Measurements from ENCODE around the gene RMC1.
A peak's percentile ranks its signal among the peaks of the same experiment; 100 is the strongest.
"Not testable (repeated sequence)": the region's sequence is repeated elsewhere in the genome, so short reads cannot be mapped to it uniquely, and the experiment has no call there.

RMC1 gene

DNA sequence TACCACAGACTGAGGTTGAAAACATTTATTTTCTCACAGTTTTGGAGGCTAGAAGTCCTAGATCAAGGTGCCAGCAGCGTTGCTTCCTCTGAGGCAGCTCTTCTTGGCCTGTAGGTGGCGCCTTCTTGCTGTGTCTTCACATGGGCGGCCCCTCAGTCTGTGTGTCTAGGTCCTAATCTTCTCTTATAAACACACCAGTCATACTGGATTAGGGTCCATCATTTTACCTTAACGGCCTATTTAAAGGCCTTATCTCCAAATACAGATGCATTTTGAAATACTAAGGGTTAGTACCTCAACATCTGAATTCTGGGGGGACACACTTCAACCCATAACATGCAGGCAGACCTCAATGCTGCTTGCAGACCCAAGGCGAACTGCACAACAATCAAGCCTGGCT, 4.4 kb upstream of the RMC1 start:
- DNase-seq, result peak; percentile 73

DNA sequence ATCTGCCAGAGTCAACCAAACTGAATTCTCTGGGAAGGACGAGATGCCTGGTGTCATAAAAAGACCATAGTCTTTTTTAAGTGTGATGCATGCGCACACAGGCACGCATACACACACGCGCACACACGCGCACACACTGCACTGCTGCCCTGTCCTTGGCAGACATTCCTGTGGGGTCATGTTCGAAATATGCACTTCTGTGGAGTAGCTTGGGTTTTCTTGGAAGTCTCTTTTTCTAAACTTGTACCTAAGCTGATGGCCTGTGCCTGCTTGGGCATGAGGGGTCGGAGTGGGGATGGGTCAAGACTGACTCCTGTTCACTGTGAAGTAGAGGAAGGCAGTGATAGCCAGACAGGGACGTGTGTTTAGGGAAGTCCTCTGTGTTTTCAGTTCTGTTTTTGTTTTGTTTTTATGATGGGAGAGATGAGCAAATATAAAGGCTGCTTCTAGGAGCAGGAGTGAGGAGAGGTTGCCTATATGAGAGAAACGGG, 4.0 kb upstream of the RMC1 start:
- DNase-seq, result peak; percentile 45

DNA sequence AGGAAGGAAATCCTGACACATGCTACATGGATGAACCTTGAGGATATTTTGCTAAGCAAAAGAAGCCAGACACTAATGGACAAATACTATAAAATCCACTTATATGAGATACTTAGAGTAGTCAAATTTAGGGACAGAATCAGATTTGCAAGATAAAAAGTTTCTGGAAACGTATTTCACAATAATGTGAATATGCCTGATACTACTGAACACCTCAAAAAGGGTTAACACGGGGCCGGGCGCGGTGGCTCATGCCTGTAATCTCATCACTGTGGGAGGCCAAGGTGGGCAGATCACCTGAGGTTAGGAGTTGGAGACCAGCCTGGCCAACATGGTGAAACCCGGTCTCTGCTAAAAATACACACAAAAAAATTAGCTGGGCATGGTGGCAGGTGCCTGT, 1.7 kb upstream of the RMC1 start:
- DNase-seq, result no peak

DNA sequence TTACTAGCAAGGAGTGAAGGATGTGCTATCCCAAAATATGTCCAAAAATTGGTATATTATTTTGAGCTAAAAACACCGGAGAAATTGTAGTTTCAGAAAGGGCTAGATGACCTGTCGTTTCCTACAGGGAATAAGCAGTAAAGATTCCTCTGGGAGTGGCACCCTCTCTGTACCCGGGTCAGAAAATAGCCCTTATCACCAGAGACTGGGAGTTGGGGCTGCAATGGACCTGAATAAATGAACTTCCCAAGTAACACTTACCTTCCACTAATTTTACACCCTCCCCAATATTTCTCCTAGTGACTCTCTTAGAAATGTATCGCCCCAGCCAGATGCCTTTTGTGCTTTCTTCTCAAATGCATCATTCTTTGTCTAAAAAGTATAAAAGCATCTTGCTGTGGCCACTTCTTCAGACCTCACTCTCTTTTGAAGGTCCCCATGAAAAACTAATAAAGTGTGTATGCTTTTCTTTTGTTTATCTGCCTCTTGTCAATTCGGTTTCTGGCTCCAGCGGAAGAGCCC, 734 bp upstream of the RMC1 start:
- DNase-seq, result no peak

DNA sequence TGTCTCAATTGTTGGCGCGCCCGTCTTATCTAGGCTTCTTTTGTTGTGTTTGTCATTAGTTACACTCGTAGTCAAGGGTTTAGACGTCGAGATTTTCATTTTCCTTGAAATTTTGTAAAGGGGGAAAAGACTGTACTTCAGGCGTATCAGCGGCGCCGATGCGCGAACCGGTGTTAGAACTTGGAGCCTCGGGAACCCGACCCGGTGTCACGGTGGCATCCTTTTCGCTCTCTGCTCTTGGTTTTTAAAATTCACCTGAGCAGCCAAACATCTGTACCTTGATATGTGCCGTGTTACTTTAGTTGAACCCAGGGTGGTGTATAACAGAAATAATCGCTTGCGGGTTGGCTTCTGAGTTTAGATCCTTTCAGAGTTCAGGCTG, 643 bp downstream of the RMC1 start:
- DNase-seq, result no peak

DNA sequence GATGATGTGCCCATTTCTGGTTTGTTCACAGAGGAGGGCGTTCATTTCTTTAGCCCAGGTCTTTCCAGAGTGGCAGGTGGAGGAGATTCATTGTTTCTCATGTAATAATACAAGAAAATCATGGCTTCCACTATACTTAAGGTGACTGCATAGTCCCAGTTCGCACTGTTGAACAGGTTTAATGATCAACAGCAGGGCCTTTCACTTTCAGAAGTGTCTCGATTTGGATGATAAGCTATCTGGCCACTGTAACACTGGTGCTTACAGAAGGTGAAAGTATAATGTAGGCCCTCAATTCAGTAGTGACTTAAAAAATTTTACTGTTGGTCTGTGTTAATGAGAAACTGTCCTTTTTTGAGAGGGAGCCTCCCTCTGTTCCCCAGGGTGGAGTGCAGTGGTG, 1.4 kb downstream of the RMC1 start:
- DNase-seq, result no peak

DNA sequence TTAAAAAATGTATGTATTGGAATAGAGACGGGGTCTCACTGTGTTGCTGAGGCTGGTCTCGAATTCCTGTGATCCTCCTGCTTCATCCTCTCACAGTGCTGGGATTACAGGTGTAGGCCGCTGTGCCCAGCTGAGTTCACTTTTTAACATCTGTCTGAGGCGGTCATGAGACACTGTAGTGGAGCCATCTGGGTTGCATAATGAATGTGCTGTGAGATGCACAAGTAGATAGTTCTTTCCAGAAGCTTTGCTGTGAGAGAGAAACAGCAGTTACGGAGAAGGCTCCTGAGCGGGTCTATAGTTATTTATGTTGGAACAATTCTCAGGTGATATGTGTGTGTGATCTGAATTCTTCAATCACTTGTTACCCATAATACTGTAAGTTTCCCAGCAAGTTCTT, 3.1 kb downstream of the RMC1 start:
- no peak for DNase-seq

DNA sequence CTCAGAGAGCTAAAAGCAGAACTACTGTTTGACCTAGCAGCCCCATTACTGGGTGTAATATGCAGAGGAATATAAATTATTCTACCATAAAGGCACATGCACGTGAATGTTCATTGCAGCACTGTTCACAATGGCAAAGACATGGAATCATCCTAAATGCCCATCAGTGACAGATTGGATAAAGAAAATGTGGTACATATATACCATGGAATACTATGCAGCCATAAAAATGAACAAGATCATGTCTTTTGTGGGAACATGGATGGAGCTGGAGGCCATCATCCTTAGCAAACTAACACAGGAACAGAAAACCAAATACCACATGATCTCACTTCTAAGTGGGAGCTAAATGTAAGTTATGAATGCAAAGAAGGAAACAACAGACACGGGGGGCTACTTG, 7.6 kb downstream of the RMC1 start:
- DNase-seq, result not testable (repeated sequence)

DNA sequence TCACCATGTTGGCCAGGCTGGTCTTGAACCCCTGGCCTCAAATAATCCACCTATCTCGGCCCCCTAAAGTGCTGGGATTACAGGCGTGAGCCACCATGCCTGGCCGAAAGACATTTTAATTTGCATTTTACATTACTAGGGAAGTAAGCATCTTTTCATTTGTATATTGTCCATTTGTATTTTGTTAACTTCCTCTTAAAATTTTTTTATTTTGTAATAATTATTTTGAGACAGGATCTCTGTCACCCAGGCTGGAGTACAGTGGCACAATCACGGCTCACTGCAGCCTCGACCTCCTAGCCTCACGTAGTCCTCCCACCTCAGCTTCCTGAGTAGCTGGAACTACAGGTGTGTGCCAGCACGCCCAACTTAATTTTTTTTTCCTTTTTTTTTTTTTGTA, 8.9 kb downstream of the RMC1 start:
- DNase-seq, result not testable (repeated sequence)

DNA sequence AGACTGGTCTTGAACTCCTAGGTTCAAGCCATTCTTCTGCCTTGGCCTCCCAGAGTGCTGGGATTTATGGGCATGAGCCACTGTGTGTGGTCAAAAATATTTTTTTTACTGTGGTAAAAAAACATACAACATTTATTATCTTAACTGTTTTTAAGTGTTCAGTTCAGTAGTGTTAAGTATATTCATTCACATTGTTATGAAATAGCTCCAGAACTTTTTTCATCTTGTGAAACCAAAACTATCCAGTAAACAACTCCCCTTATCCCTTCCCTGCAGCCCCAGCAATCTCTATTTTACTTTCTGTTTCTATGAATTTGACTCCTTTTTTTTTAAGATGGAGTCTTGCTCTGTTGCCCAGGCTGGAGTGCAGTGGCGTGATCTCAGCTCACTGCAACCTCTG, 9.3 kb downstream of the RMC1 start:
- DNase-seq, result no peak

DNA sequence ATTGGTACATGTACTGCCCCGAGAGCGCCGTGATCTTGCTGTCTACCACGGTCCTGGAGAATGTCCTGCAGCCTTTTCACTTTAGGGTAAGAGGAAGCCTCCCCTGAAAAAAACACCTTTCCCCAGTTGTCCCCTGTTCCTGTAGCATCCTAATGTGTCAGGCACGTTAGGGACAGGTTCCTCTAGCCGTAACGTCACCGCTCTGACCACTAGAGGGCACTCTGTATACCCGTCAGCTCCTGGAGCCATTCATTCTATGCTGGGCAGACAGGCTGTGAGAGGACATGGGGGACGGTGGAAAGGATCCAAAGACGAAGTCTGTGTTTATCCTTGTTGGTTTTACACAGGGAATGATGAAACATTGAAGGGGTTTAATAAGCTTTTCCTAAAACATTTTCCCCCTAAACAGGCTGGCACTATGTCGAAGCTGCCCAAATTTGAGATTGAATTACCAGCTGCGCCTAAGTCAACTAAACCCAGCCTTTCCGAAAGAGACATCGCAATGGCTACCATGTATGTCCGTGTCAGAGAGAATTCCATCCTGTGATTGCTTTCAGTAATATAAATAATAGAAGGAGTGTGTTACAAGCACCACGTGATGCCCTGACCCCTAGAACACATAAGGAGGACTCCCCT, 12.7 kb downstream of the RMC1 start:
- peak; percentile 77 for DNase-seq

DNA sequence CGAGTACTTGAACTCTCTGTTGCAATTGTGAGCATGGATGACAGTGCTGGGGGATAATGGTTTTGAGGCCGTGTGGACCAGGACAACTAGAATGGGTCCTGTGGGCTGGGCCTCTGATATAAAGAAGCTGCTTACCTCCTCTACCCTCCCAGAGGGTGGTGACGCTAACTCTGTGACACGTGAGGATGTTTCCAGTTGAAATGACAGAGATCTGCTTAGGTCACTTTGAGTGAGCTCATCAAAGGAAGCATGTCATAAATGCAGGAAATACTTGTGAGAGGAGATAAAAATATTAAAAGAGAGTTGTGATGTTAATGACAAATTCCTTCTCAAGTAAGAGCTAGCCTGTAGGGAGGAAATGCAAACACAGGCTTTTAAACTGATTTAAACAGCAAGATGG, 16.4 kb downstream of the RMC1 start:
- peak; percentile 35 for DNase-seq

DNA sequence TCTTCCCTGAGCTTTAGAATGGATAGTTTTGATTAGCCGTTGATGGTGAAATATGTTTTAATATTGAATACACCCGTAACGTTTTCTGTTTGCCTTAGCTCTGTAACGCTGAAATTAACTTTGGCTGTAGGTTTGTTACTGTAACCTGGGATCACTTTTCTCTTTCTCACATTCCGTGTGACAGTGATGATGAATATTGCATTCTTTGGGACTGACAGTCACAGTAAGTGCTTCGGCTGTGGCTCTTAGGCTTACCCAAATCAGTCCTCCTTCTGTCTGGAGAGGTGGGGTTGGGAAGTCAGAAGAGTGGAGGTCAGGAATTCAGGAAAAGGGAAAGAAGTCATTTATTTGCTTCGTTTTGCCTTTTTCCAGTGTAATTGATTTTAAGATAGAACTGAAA, 18.0 kb downstream of the RMC1 start:
- peak; percentile 44 for DNase-seq

DNA sequence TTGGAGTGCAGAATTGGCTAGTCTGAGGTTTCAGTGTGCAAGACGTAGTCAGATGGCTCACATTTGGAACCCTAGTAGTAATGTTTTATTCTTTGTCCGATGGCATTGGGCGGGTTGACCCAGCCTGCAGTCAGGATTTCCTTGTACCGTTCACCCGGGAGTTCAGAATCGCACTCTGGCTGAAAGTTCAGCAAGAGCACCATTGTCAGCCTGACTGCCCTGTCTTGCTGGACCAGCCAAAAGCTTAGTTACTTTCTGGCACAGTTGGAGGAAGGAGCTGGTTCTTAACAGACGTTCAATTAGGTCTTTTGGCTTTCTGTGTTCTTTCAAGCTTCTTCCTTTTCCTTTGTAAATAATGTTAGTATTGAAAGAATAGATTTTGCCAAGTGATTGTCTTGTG, 18.6 kb downstream of the RMC1 start:
- DNase-seq, result no peak

DNA sequence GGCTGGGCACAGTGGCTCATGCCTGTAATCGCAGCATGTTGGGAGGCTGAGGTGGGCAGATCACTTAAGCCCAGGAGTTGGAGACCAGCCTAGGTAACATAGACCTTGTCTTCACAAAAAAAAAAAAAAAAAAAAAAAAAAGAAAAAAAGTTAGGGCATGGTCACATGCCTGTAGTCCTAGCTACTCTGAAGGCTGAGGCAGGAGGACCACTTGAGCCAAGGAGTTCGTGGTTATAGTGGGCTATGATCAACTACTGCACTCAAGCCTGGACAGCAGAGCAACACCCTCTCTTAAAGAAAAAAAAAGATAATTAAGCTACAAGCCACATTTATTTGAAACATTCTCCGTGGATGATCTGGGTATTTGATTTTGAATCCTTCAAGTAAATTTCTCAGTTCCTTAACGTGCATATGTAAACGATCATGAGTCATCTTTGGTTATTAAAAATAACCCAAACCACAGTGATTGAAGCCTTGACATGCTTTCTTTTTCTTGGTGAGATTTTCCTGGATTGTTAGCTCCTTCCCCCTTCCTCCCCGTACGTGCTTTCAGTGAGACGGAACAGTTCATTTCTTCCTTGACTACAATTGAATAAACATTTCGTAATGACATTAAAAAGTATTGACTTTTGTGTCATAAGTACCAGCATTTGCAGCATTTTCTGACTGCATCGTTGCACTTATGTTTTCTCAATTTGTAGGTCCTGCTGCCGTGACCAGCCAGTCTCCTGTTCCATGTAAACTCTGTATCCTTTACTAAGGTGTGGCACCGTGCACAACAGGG, 20.3 kb downstream of the RMC1 start:
- peak; percentile 89 for DNase-seq

DNA sequence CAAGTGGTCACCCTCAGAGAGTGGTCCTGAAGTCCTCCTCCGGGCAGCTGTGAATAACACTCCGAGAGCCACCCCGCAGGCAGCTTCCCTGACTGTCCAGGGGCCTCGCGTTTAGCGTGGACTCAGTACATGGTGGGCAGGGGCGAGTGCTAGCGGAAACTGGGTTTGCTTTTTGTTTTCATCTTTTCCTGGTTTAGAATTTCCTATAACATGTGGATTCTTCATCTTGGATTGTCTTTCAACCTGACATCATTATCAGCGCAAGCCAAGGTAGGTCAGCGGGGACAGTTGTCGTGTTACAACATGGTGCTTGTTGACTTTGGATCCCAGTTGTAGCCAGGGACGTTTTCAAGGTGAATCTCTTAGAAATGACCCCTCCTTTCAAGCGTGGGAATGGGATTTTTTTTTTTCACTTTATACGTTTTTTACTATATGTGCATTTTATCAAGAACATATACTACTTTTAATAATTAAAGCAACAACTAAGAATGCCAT, 20.9 kb downstream of the RMC1 start:
- no peak for DNase-seq

DNA sequence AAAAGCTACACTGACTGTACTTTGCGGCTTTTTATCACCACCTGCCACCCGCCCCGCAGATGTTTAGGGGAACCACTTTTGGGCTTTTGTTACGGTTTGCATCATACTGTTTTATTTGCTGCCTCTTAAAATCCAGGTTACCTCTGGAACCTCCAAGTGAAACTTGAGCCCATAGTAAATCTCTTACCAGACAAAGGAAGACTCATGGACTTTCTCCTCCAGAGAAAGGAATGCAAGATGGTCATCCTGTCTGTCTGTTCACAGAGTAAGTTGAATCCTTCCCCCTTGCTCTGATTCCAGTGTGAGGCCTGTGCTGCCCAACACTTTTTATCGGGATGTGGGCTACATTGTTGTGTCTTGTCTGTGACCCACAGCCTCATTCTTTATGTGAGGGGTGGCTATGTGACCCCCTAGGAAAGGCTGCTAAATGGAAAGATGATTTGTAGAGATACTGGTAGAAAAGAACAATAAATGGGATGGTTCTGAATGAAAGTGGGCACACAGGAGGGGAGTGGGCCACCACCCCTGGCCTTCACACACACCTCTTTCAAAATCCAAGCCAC, 23.3 kb downstream of the RMC1 start:
- no peak for DNase-seq

DNA sequence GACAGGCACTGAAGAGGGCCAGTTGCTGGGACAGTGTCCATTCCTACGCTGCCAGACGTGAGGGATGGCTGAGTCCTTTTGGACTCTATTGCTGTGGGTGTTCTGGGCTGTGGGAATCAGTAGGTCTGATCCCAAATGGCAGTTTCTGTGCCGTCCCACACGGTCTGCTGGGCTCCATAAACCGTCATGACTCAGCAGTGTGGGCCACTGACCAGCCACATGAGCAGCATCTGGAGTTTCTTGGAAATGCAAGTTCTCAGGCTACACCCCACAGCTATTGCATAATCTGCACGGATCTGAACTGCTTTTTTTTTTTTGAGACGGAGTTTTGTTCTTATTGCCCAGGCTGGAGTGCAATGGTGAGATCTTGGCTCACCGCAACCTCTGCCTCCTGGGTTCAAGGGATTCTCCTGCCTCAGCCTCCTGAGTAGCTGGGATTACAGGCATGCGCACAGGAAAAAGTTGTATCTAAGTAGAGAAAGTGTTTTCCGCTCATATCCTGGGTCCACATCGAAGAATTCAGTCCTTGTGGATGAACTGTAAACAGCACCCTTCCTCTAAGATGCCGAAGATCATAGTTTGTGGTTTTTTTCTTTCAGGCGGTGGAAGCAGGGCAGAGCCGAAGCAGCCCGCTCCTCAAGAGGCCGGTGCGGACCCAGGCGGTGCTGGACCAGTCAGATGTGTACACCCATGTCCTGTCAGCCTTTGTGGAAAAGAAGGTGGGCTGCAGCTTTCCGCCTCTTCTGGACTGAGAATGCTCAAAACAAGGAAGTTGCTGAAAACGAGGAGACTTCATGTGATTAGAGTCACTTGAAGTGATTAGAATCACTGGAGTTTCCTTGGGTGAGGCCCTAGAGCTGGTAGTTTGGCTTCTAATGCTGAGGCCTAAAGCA, 25.5 kb downstream of the RMC1 start:
- DNase-seq, result no peak

DNA sequence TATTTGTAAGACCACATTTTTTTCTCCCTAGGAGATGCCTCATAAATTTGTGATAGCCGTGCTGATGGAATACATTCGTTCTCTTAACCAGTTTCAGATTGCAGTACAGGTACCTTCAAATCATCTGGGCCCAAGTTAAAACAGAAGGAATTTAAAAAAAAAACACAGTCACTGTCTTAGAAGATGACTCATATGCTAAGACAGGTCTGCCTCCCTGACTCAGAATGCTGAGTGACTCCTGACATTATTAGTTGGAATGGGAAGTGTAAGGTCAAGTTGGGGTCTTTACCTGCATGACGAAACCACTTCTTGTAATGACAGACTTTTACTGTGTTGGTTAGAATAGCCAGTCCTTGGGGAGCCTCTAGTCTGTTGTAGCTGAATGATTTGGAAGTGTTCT, 26.3 kb downstream of the RMC1 start:
- DNase-seq, result peak; percentile 74

DNA sequence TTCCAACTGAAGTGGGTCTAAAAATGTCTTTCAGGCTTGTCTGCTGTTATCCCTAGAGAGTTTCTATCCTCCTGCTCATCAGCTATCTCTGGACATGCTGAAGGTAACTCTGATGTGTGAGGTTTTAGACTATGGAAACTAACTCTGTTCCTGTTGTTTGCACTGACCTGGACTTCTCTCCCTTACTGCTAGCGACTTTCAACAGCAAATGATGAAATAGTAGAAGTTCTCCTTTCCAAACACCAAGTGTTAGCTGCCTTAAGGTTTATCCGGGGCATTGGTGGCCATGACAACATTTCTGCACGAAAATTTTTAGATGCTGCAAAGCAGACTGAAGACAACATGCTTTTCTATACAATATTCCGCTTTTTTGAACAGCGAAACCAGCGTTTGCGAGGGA, 26.9 kb downstream of the RMC1 start:
- no peak for DNase-seq

DNA sequence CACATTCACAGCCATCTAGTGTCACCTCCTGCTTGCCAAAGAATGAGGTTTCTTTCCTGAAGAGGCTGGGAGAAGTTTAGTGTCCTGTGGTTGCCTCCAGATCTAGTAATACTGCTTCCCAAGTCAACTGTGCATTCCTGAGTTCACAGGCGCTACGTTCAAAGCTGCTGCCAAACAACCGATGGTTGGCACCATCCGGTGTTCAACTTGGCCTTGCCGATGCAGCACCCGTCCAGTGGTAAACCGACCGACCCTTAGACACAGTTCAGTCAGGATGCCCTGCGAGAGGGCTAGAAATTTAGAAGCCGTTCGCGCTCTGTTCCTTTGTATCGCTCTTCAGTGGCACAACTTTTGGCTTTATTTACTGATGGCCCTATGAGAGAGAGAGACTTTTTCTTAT, 28.6 kb downstream of the RMC1 start:
- no peak for DNase-seq

DNA sequence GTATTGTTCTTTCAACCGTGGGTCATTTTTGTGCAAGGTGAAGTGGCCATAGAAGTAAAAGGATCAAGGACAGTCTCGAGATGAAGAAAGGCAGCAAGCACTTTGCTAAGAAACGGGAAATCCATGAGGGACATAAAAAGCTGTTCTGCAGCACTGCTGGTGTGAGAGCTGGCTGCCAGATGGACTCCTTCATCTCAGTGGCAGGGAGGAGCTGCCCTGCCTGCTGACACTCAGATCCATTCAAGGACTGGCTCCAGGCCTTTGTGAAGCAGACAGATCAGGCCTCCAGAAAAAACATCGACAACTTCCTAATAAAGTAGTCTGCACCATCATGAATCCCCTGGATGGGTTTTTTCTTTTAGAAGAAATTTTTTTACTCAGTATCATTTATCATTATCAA, 29.5 kb downstream of the RMC1 start:
- no peak for DNase-seq

DNA sequence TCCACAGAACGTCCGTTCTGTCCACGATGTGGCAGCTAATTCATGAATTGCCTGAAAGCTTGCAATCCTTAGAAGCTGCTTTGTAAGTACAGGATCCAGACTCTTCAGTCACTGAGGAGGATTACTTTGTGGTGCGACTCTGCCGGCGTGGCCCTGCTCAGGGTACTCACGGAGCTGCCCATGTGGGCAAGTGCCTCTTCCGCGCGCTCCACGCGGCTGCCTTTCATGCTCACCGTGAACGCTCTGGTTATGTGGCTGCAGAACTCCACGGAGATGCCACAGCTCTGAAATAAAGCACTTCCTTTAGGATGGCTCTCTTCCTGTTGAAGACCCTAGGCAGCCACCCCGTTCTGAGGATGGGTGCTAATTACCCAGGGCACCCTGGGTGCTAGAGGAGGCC, 31.0 kb downstream of the RMC1 start:
- no peak for DNase-seq

Measured in fibroblast of skin of right biceps (primary cell).